PC-3 (cell line): ENCODE data around the gene LDLRAP1. TPM values are rescaled to one million over a fixed set of nuclear protein-coding genes. Genes with fewer than 3 reads are reported as not detected.

Experiments used
- ATAC-seq: fragments of 200-7000 bp; cut with Tn5 transposase; 2 replicates; pipeline ENCODE4 v1.9.1; 2020; ENCODE audit warnings: mild to moderate bottlenecking, moderate library complexity
- BruUV-seq: library from RNA; stranded (reverse); fragments of 400-500 nt; replicated peaks from 2 replicates; lab custom pipeline; 2021; lab: Mats Ljungman, UMichigan
- CTCF ChIA-PET: fragments of 300-600 bp; sonication (Branson Sonifier 250); formaldehyde crosslinking; loops from one replicate; lab custom pipeline; 2022; ENCODE audit warnings: antibody characterized with exemption; lab: Charles Lee
- POLR2A ChIA-PET: fragments of 300-600 bp; sonication (Branson Sonifier 250); formaldehyde crosslinking; loops from one replicate; lab custom pipeline; 2022; ENCODE audit warnings: antibody characterized with exemption; ENCODE audit not compliant: unreplicated experiment; lab: Charles Lee
- DNase-seq: peaks from one replicate; pipeline ENCODE4 v3.0.0-alpha.2; 2015
- H2AFZ ChIP-seq: fragments of 300-600 bp; sonication (generic); 2 replicates; pipeline ENCODE4 v1.6.0; 2016; ENCODE audit warnings: antibody characterized with exemption, low read length
- H3F3A ChIP-seq: fragments of 300-600 bp; sonication (generic); one replicate; pipeline ENCODE4 v1.6.0; 2017; ENCODE audit warnings: antibody characterized with exemption, low read length, control low read depth, mild to moderate bottlenecking; ENCODE audit not compliant: unreplicated experiment
- H3K27ac ChIP-seq: fragments of 300-600 bp; sonication (generic); 2 replicates; pipeline ENCODE4 v1.5.1; 2016; ENCODE audit warnings: mild to moderate bottlenecking, low read length
- H3K27me3 ChIP-seq: fragments of 300-600 bp; sonication (generic); 2 replicates; pipeline ENCODE4 v1.6.1; 2016; ENCODE audit warnings: low read length, mixed read lengths
- H3K36me3 ChIP-seq: fragments of 300-600 bp; sonication (generic); 2 replicates; pipeline ENCODE4 v1.6.1; 2016; ENCODE audit warnings: low read depth, mixed run types, low read length, mixed read lengths
- H3K4me1 ChIP-seq: fragments of 300-600 bp; sonication (generic); 2 replicates; pipeline ENCODE4 v1.5.1; 2016; ENCODE audit warnings: low read length; ENCODE audit not compliant: insufficient read depth
- H3K4me2 ChIP-seq: fragments of 300-600 bp; sonication (generic); 2 replicates; pipeline ENCODE4 v1.6.0; 2016; ENCODE audit warnings: low read length
- H3K4me3 ChIP-seq: fragments of 300-600 bp; sonication (generic); 2 replicates; pipeline ENCODE4 v1.5.1; 2016; ENCODE audit warnings: mild to moderate bottlenecking, low read length, mixed read lengths
- H3K79me2 ChIP-seq: fragments of 300-600 bp; sonication (generic); 2 replicates; pipeline ENCODE4 v1.6.1; 2017; ENCODE audit warnings: low read length, mixed read lengths
- H3K9ac ChIP-seq: fragments of 300-600 bp; sonication (generic); 2 replicates; pipeline ENCODE4 v1.6.0; 2016; ENCODE audit warnings: mild to moderate bottlenecking, low read length
- H3K9me2 ChIP-seq: fragments of 300-600 bp; sonication (generic); replicated peaks from 2 replicates; pipeline ENCODE4 v1.6.1; 2016; ENCODE audit warnings: mixed run types, low read length, mixed read lengths
- H3K9me3 ChIP-seq: fragments of 300-600 bp; sonication (generic); 2 replicates; pipeline ENCODE4 v1.6.1; 2016; ENCODE audit warnings: low read length, mixed read lengths
- H4K20me1 ChIP-seq: fragments of 300-600 bp; sonication (generic); 2 replicates; pipeline ENCODE4 v1.6.1; 2016; ENCODE audit warnings: low read length, mixed read lengths
- CTCF ChIP-seq: fragments of 300-600 bp; sonication (generic); conservative IDR thresholded peaks from 2 replicates; pipeline ENCODE4 v1.5.1; 2017; ENCODE audit warnings: antibody characterized with exemption, low read depth, mild to moderate bottlenecking, low read length
- EZH2 ChIP-seq: fragments of 300-600 bp; sonication (generic); IDR thresholded peaks from one replicate; pipeline ENCODE4 v1.6.1; 2017; ENCODE audit warnings: antibody characterized with exemption, mild to moderate bottlenecking, low read length; ENCODE audit not compliant: unreplicated experiment
- EZH2phosphoT487 ChIP-seq: fragments of 300-600 bp; sonication (generic); IDR thresholded peaks from 2 replicates; pipeline ENCODE4 v1.6.1; 2018; ENCODE audit warnings: mild to moderate bottlenecking, antibody characterized with exemption, low read length, borderline replicate concordance
- intact Hi-C: fragments of 100-400 bp; cut with micrococcal nuclease; formaldehyde crosslinking; loops from 2 replicates; pipeline ENCODE4 v1.9.0; 2023
- total RNA-seq: library from RNA; depleted of rRNA; stranded (reverse); fragments of >200 nt; gene quantifications from 2 replicates; pipeline ENCODE4 v1.2.3, GENCODE V29; 2014

LDLRAP1 gene
- total RNA-seq, 1 experiment from 2014 or later, result 26.5 TPM

- peaks cover 15% of the 10 kb centered on the region for H3K36me3 ChIP-seq
- no peaks in the 10 kb centered on the region for H3K9me2 ChIP-seq
- H2AFZ ChIP-seq, result no peak overlapping the region
- no peak overlapping the region for H3K4me3 ChIP-seq
- no peaks in the 10 kb centered on the region for H3K79me2 ChIP-seq
- no peaks in the 10 kb centered on the region for H4K20me1 ChIP-seq
- no peaks in the 10 kb centered on the region for H3K9me3 ChIP-seq
- ATAC-seq (no peak), DNase-seq (no peak)
- no peak for TF ChIP-seq CTCF
- no peak for TF ChIP-seq EZH2
- no peak for TF ChIP-seq EZH2phosphoT487
- H3F3A ChIP-seq, result no peaks in the 10 kb centered on the region
- no peaks in the 10 kb centered on the region for H3K27me3 ChIP-seq
- H3K27ac ChIP-seq, result no peak overlapping the region
- no TSS peak for BruUV-seq
- H3K4me2 ChIP-seq, result no peak overlapping the region
- H3K9ac ChIP-seq, result no peak overlapping the region
- CTCF ChIA-PET, result no interaction called here
- POLR2A ChIA-PET, result no interaction called here
- peaks cover 7% of the 10 kb centered on the region for H3K4me1 ChIP-seq
- intact Hi-C loops, result loop anchor here (5.0 kb wide), 1 partner anchor 68 kb away; the partner anchor contains the start of gene MACO1
Observed at GRCh38 chr1:25500694-25501093, 42.7 kb upstream of the LDLRAP1 start.

- peak; percentile 54 for DNase-seq
- Histone ChIP-seq H3K36me3 (peaks cover 15% of the 10 kb centered on the region), H4K20me1 (no peaks in the 10 kb centered on the region), H3K4me1 (peaks cover 7% of the 10 kb centered on the region), H3K9ac (no peak overlapping the region), H3F3A (no peaks in the 10 kb centered on the region), H3K27me3 (no peaks in the 10 kb centered on the region), H3K79me2 (no peaks in the 10 kb centered on the region), H2AFZ (no peak overlapping the region), H3K9me3 (no peaks in the 10 kb centered on the region), H3K27ac (0 out of 2 replicates have a peak overlapping the region, but pooled peaks have one; percentile 11), H3K4me2 (no peak overlapping the region), H3K4me3 (no peak overlapping the region), H3K9me2 (no peaks in the 10 kb centered on the region)
- ChIA-PET POLR2A (no interaction called here), CTCF (no interaction called here)
- TF ChIP-seq EZH2 (no peak), CTCF (peak; percentile 47; the same call in 1 of the 2 replicates), EZH2phosphoT487 (no peak)
- intact Hi-C loops, result loop anchor here (5.0 kb wide), 1 partner anchor 69 kb away; the partner anchor contains the start of gene MACO1
- BruUV-seq, result no TSS peak
- ATAC-seq, result peak; percentile 58
Observed at GRCh38 chr1:25501235-25502058, 42.0 kb upstream of the LDLRAP1 start.

- ChIA-PET POLR2A (no interaction called here), CTCF (no interaction called here)
- Histone ChIP-seq H3K36me3 (peaks cover 12% of the 10 kb centered on the region), H3K4me3 (no peak overlapping the region), H3K9me3 (no peaks in the 10 kb centered on the region), H3K27me3 (no peaks in the 10 kb centered on the region), H3K4me2 (no peak overlapping the region), H3K9ac (no peak overlapping the region), H4K20me1 (no peaks in the 10 kb centered on the region), H3K4me1 (peaks cover 7% of the 10 kb centered on the region), H3K9me2 (no peaks in the 10 kb centered on the region), H3K27ac (no peak overlapping the region), H3K79me2 (no peaks in the 10 kb centered on the region), H2AFZ (no peak overlapping the region), H3F3A (no peaks in the 10 kb centered on the region)
- ATAC-seq, result no peak
- no peak for TF ChIP-seq EZH2phosphoT487
- no peak for TF ChIP-seq EZH2
- TF ChIP-seq CTCF, result no peak
- intact Hi-C loops, result loop anchor here (5.0 kb wide), 1 partner anchor 71 kb away; the partner anchor contains the start of gene MACO1
- no TSS peak for BruUV-seq
- DNase-seq, result no peak
Observed at GRCh38 chr1:25502957-25503356, 40.4 kb upstream of the LDLRAP1 start.
